ENCODE results near the gene HNF1B.
"Not testable (repeated sequence)": the region's sequence is repeated elsewhere in the genome, so short reads cannot be mapped to it uniquely, and the experiment has no call there.

HNF1B gene

DNA sequence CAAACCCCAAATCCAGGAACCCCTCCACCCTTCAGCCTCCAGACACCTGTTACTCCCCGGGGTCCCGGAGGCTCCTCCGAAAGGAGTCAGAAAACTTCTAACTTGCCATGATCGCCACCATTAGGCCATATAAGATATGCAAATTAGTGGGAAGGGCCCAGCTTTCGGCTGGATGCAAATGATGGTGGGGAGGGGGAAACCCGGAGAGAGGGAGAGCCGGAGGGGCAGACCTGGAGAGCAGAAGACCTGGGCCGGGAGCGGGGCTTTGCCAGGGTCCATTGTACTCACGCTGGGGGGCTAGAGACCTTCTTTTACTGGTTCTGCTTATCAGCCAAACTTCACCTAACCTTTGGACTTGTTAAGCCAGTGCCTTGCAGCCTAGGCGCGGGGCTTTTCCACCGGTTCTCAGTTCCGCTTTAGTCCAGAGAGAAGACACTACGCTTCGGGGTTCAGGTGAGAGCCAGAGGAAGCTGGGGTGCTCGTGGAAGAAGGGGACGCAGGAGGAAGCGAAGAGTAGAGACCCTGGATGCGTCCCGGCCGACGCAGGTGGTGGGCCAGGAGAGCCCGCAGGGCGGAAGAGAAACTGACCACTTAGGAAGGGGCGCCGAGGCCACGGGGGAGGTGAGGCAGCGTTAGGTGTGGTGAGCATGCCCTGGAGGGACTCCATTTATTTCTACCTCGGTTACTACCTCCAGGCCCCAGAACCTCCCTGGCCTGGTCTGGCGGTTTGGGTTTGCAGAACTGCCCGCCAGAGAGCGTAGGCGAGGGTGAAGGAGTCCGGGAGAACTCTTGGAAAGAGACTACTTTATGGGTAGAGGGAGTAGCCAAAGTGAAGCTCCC, at the start of gene HNF1B:
Gene HNF1B (minus strand): TSS at position 99 of the 840 bp plus-strand sequence. CDS start 175 bp downstream, outside the sequence.
- no peak for DNase-seq

GRCh38 chr17:37792787-37793186, 47.9 kb upstream of the HNF1B start:
- DNase-seq, result no peak

DNA sequence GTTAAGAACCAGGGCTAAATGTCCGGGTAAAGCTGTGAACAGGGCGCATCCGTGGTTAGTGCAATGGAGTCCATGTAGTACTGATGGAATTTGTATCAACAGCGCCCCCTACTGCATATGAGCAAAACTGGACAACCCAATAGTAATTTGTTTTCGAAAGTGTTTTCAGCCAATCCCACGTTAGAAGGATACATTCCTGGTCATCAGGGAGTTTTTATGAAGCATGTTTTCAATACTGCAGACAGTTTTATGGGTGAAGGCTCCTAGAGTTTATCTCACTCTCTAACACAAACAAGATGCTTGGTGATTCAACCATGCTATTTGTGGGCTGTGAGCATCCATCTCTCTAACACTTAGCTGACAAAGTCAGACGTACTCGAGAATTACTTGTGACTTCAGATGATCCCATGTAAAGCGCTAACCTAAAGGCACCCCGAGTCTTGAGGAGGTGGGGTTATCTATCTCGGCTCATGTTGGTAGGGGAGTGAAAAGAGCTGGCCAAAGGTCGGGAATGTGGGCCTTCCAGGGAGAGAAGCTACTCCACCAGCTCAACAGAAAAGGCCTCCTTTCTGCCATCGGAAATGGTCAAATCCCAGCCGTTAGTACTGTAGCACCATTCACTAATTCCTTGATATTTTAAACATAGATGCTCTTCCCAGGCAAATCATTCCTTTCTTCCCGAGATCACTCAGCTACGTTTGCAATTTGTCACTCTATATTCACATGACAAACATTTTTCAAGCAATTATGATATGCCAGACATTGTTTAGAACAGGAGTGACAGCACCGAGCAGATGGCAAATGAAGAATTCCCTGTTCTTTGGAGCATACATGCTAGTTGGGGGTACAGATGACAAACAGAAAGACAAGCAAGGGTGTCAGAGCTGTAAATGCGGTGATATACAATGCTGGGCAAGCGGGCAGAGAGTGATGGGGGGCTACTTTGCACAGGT, 46.9 kb upstream of the HNF1B start:
- no peak for DNase-seq

GRCh38 chr17:37789771-37790541, 45.1 kb upstream of the HNF1B start:
- no peak for DNase-seq

GRCh38 chr17:37789021-37789565, 44.2 kb upstream of the HNF1B start:
- no peak for DNase-seq

DNA sequence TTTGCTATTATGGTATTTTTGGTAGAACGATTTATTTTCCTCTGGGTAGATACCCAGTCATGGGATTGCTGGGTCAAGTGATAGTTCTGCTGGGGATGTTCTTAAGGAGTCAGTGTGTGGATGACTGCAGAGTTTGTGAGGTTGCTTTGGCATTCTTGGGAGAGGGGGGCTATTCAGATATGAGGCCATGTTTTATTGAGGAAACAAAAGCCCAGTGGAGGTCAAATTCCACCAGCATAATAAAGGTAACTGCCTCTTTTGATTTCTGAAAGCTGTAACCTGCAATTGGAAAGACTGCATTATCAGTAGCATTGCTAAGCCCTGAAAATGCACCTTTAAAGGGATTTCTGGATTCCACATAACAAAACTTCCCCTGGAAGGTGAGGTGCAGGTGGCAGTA, 43.7 kb upstream of the HNF1B start:
- no peak for DNase-seq

DNA sequence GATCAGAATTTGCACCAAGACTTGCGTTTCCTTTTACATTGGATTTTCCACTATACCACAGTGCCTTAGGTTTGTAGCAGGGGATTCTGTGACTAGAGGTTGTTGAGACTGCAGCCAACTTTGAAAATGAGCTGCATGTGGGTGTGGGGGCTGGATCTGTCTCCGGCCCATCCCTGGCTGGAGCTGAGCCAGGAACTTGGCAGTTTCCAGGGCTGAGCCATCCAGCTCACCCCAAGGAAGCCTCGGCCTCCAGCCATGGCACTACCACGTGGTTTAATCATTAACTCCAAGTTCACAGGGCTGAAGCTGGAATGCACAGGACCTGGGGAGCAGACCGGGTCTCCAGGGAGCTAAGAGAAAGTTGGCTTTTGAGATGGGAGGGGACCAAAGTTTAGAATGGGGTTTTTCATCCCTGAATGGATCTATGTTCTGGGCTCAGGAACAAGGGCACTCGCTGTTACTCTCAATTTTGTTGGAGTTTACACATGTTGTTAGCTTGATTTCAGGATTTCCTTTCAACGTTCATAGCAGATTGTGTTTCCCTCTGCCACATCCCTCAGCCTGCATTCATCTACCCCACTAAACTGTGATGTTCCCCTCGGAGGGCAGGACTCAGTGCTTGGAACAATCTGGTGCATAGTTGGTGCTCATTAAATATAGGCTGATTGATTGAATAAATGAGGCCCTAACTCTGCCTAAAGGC, 42.3 kb upstream of the HNF1B start:
- DNase-seq, result no peak

GRCh38 chr17:37786481-37786880, 41.6 kb upstream of the HNF1B start:
- DNase-seq, result no peak

- DNase-seq, result not testable (repeated sequence)
These were observed 37.6 kb upstream of the HNF1B start for GRCh38 chr17:37782460-37782859.

- no peak for DNase-seq
These were observed 36.6 kb upstream of the HNF1B start for GRCh38 chr17:37781451-37781850.

DNA sequence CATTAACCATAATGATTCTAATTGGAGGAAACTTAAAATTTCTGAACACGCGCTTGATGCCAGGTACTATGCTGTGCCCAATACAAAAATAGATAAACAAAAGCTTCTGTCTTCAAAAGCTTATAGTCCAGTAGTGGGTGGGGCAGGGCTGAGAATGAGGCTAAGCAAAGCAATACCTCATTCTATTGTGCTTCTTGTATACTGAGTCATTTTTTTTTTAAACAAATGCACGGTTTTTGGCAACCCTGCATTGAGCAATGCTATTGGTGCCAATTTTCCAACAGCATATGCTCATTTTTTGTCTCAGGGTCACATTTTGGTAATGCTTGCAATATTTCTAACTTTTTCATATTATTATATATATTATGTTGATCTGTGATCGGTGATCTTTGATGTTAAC, 34.7 kb upstream of the HNF1B start:
- no peak for DNase-seq

- DNase-seq, result no peak
These were observed 29.6 kb upstream of the HNF1B start for GRCh38 chr17:37774504-37774903.

DNA sequence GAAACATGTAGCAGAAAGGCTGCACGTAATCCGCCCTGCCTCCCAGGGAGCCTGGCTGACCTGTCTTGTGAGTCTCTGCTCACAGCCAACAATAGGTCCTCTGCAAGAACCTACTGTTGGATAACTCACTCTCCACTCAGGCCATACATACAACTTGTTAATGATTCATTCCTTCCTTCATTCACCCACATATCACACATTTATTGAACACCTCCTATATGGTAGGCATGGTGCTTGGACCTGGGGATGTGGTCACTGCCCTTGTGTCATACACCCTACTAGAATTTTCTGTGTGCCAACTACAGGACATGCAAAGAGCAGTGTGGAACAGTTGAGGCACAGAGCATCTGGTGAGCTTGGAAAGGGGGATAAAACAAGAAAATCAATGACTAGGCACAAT, 28.1 kb upstream of the HNF1B start:
- DNase-seq, result no peak

DNA sequence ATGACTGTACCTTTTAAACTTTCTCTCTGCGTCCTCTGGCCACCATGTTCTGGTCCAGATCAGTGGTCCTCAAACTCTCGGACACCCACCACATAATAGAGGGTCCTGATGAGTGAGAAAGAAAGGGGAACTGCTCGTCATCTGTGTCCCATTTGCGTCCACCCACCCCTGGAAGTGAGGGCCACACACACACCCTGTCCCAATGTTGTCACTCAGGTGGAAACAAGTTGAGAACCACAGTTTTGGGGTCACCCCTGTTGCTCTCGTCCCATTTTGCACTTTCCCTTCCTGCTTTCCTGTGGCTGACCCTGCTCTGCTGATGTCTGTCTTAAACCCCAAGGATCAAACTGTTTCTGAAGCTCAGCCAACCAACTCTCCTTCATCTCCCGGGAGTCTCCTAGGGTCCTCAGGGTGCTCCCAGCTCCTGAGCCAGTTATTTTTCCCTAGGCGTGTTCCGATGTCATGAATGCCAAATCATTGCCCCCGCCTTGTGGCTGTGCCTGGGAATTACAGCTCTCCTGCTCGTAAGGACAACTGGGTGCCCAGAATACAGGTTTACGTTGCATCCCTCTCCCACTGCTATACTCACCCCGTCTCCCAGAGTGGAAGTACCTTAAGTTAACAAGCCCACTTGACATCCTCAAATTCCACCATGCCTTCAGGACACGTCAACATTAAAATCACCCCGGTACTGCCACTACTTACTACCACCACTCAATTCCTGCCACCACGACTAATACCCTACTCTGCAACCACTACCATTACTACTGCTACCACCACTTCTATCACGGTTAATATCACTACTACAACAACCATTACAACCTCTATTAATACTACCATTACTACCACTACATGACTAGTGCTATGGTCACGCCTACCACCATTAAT, 26.0 kb upstream of the HNF1B start:
- peak; percentile 11 for DNase-seq

- DNase-seq, result no peak
These were observed 24.2 kb upstream of the HNF1B start for GRCh38 chr17:37769050-37769449.

DNA sequence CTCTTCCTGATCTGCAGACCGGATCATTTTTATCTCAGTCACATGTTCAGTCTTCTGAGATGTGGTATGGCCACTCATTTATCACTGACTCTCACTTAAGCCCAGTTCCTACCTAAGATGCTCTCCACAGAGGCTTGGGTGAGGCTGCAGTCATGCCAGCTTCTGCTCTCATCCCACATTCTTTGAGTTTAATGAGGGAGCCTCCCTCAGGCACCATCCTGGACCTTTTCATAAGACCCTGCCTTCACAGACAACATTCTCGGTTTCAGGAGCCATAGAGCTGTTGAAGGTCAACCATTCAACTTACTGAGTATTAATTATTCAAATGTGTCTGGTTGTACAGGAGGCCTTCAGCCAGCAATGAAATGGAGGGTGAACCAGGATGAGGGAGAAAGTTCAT, 23.6 kb upstream of the HNF1B start:
- DNase-seq, result no peak

- no peak for DNase-seq
These were observed 22.1 kb upstream of the HNF1B start for GRCh38 chr17:37766971-37767370.

DNA sequence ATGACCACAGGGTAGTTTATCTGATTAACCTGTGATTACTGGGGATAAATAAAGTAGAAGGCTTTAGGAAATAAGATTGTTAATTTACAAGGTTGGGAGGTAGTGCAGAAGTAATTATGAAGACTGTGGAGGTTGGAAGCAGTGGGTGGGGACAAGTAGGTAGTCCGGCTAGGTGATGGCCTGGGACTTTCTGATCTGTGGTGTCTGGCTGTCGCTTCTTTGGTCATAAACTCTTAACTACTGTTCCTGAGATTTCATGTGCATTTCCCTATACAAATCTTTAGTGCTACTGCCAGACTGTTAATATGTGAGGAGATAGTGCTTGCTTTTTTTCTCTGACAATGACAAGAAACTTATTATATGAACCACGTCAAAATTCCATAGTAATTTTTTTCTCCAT, 19.5 kb upstream of the HNF1B start:
- no peak for DNase-seq

DNA sequence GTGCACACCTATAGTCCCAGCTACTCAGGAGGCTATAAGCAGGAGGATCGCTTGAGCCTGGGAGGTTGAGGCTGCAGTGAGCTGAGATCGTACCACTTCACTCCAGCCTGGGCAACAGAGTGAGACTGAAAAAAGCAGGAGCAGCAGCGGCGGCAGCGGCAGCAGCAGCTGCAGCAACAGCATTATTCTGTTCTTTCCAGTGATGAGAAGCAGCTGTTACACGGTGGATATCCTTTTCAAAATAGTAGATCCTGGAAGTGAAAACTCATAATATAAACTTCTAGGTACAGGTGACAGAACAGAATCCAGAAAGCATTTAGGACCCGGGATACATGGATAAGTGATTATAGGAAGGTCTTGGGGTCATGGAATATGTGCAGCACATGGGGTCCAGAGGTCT, 17.8 kb upstream of the HNF1B start:
- no peak for DNase-seq

- no peak for DNase-seq
These were observed 17.1 kb upstream of the HNF1B start for GRCh38 chr17:37761961-37762360.

GRCh38 chr17:37761059-37761458, 16.2 kb upstream of the HNF1B start:
- no peak for DNase-seq
